Muscle of back (tissue), 11 donors: Measurements from ENCODE around the gene HLA-DPB1. TPM values are rescaled to one million over a fixed set of nuclear protein-coding genes. Genes with fewer than 3 reads are reported as not detected.

Experiments used
- DNase-seq, 3 donors: peaks; one replicate each; pipeline versions ENCODE4 v3.0.0 to v3.0.0-alpha.2; 2013
- polyA plus RNA-seq, 10 donors: library from polyadenylated mRNA; unstranded; fragments of 120-200 nt; gene quantifications; one replicate each; pipeline ENCODE4 v1.2.1, GENCODE V29; 2013; ENCODE audit not compliant: insufficient read length in 10 of 10

The HLA-DPB1 gene
- polyA plus RNA-seq, 10 donors = 4.8 to 15.4 (median 7.8) TPM

DNA sequence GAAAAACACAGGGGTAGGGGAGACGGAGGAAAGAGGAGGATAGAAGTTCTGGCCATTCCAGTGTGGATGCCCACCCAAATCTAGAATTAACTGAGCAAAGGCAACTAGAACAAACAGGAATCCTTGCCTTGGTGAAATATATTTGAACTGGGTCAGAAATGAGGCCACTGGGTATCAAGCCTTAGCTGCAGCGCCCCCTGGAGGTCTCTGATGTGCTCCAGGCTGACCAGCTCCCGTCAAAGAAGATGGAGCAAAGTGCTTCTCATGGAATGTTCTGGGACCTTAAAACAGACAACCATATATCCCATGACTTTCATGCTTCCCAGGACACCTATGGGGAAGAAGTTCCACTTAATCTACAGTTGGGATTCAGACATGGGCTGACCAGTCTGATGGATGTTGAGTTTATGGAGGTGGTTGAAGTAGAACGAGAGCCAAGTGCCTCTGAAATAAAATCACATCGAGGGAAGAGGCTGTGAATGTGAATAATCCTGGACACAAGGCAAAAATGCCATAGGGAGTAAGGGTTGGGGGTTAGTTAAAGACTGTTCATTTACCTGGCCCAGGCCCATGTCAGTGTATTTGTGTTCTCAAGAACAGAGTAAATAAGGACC lies 50.4 kb downstream of the HLA-DPB1 start:
- peak in 1 of 3 donors; percentile 22 for DNase-seq

DNA sequence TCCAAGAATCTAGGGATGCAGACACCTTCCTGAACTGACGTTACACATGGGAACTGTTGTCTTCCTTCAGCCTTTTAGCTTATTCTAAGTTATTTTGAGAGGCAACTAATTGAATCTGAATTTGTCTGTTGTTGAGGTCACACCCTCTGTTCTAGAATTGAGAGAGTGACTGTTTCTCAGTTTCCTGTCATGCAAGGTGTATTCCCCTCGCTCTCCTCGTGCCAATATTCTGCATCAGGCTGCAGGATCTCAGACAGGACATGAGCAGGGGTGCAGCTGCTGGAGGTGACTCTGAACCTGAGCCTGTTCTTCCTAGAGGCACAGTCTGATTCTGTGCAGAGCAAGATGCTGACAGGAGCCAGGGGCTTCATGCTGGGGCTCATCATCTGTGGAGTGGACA lies 52.5 kb downstream of the HLA-DPB1 start:
- DNase-seq = no peak

GRCh38 chr6:33132081-33132524 lies 56.3 kb downstream of the HLA-DPB1 start:
- DNase-seq = no peak

DNA sequence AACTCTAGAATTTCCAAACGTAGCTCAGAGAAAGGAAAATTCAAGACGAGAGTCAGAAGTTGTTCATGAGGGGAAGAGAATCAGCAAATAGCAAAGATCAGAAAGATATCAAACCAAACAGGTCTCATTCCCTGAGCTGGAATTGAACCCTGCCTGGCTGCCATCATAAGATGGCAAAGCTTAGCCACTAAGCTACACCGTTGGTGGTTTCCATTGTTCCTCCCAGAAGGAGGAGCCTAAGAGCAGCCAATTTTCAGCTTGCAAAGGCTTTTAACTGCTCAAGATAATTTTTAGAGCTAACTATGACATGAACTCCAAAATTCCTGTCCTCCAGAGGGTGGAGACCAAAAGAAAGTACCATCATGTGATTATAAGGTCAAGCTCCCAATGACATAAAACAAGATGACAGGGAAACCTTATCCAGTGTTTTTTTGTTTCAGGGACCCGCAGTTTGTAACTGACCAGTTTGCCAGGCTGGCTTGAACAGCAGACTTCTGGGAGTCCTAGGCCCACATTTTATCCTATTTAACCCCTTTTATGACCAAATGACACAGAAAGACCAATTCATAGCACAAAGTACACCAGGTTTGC lies 60.6 kb downstream of the HLA-DPB1 start:
- DNase-seq = no peak

Other genes starting within 250 kb of the HLA-DPB1 start
- gene TAP2, start 237.3 kb upstream of the HLA-DPB1 start, polyA plus RNA-seq = 1 to 10 TPM; 3.5 to 8.5 (median 5.8) TPM
- gene PSMB8, start 231.9 kb upstream of the HLA-DPB1 start, polyA plus RNA-seq = 10 to 100 TPM; 12.0 to 20.3 (median 14.7) TPM
- gene TAP1, start 222.3 kb upstream of the HLA-DPB1 start, polyA plus RNA-seq = 10 to 100 TPM in 4 of 10 donors, 1 to 10 TPM in 6; 7.6 to 11.6 (median 9.9) TPM
- 1 to 10 TPM; 2.9 to 8.8 (median 5.2) TPM for gene PSMB9, start 221.8 kb upstream of the HLA-DPB1 start, polyA plus RNA-seq
- gene HLA-DMB, start 135.0 kb upstream of the HLA-DPB1 start, polyA plus RNA-seq = 1 to 10 TPM; 2.6 to 9.0 (median 4.8) TPM
- 10 to 100 TPM in 2 of 10 donors, 1 to 10 TPM in 8; 2.0 to 19.2 (median 5.0) TPM for gene HLA-DMA, start 122.9 kb upstream of the HLA-DPB1 start, polyA plus RNA-seq
- 100 to 1,000 TPM; 138 to 187 (median 160) TPM for gene BRD2, start 107.4 kb upstream of the HLA-DPB1 start, polyA plus RNA-seq
- 1 to 10 TPM; 1.3 to 7.6 (median 3.3) TPM for gene HLA-DOA, start 66.4 kb upstream of the HLA-DPB1 start, polyA plus RNA-seq
- 10 to 100 TPM in 9 of 10 donors, 1 to 10 TPM in 1; 8.1 to 21.8 (median 13.4) TPM for gene HLA-DPA1, start 2.3 kb upstream of the HLA-DPB1 start, polyA plus RNA-seq
- gene COL11A2, start 116.5 kb downstream of the HLA-DPB1 start, polyA plus RNA-seq = 100 to 1,000 TPM in 2 of 10 donors, 10 to 100 TPM in 8; 20.5 to 134 (median 61.0) TPM
- gene RXRB, start 124.7 kb downstream of the HLA-DPB1 start, polyA plus RNA-seq = 10 to 100 TPM; 31.9 to 49.0 (median 37.8) TPM
- gene SLC39A7, start 124.9 kb downstream of the HLA-DPB1 start, polyA plus RNA-seq = 100 to 1,000 TPM in 3 of 10 donors, 10 to 100 TPM in 7; 68.5 to 115 (median 82.5) TPM
- gene HSD17B8, start 128.7 kb downstream of the HLA-DPB1 start, polyA plus RNA-seq = 10 to 100 TPM in 7 of 10 donors, 1 to 10 TPM in 3; 8.2 to 14.4 (median 11.0) TPM
- gene RING1, start 132.5 kb downstream of the HLA-DPB1 start, polyA plus RNA-seq = 10 to 100 TPM; 25.1 to 43.3 (median 29.9) TPM
- 10 to 100 TPM; 27.6 to 54.6 (median 37.1) TPM for gene VPS52, start 195.9 kb downstream of the HLA-DPB1 start, polyA plus RNA-seq
- gene RPS18, start 196.1 kb downstream of the HLA-DPB1 start, polyA plus RNA-seq = 1,000 to 10,000 TPM; 3,925 to 5,378 (median 4,934) TPM
- 1 to 10 TPM; 1.4 to 3.0 (median 2.3) TPM for gene B3GALT4, start 201.1 kb downstream of the HLA-DPB1 start, polyA plus RNA-seq
- gene WDR46, start 213.2 kb downstream of the HLA-DPB1 start, polyA plus RNA-seq = 10 to 100 TPM; 49.6 to 70.8 (median 60.0) TPM
- 10 to 100 TPM; 35.1 to 56.0 (median 41.7) TPM for gene PFDN6, start 213.6 kb downstream of the HLA-DPB1 start, polyA plus RNA-seq
- 10 to 100 TPM; 41.7 to 62.5 (median 53.7) TPM for gene RGL2, start 223.0 kb downstream of the HLA-DPB1 start, polyA plus RNA-seq
- 10 to 100 TPM; 17.2 to 27.9 (median 21.1) TPM for gene TAPBP, start 238.1 kb downstream of the HLA-DPB1 start, polyA plus RNA-seq
- 10 to 100 TPM; 11.1 to 16.1 (median 14.2) TPM for gene ZBTB22, start 241.8 kb downstream of the HLA-DPB1 start, polyA plus RNA-seq
- 10 to 100 TPM; 24.6 to 40.9 (median 30.1) TPM for gene DAXX, start 247.0 kb downstream of the HLA-DPB1 start, polyA plus RNA-seq